ENCODE results near the gene EVC2. TPM values are rescaled to one million over a fixed set of nuclear protein-coding genes. Genes with fewer than 3 reads are reported as not detected.

EVC2 gene
- total and polyA plus RNA-seq, 10 of the 15 experiments (the other 5 are each of a cell fraction or from before 2014, with no cell fraction given), result 0.34 to 10.4 (median 5.6) TPM

DNA sequence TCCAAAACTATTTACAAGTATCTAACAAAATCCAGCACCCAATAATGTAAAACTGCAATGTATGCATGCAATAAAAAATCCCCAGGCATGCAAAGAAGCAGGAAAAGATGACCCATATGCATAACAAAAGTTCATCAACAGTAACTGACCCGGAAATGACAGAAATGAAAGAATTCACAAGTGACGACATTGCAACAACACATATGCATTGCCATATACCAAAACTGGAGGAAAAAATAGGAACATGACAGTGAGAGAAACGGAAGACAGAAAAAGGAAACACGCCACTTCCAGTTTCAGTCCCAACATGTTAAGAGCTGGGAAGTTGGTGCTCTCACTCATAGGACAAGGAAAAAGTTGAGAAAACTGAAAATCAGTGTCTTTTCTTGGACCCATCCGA, 154.6 kb downstream of the EVC2 start (continued):
- TF ChIP-seq, protein P1, sequence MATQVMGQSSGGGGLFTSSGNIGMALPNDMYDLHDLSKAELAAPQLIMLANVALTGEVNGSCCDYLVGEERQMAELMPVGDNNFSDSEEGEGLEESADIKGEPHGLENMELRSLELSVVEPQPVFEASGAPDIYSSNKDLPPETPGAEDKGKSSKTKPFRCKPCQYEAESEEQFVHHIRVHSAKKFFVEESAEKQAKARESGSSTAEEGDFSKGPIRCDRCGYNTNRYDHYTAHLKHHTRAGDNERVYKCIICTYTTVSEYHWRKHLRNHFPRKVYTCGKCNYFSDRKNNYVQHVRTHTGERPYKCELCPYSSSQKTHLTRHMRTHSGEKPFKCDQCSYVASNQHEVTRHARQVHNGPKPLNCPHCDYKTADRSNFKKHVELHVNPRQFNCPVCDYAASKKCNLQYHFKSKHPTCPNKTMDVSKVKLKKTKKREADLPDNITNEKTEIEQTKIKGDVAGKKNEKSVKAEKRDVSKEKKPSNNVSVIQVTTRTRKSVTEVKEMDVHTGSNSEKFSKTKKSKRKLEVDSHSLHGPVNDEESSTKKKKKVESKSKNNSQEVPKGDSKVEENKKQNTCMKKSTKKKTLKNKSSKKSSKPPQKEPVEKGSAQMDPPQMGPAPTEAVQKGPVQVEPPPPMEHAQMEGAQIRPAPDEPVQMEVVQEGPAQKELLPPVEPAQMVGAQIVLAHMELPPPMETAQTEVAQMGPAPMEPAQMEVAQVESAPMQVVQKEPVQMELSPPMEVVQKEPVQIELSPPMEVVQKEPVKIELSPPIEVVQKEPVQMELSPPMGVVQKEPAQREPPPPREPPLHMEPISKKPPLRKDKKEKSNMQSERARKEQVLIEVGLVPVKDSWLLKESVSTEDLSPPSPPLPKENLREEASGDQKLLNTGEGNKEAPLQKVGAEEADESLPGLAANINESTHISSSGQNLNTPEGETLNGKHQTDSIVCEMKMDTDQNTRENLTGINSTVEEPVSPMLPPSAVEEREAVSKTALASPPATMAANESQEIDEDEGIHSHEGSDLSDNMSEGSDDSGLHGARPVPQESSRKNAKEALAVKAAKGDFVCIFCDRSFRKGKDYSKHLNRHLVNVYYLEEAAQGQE (IDR thresholded peaks at IDR 0.05; ENCODE audit: low read depth, low read length), result no peak

- CTCF ChIA-PET, result no interaction called here
- RAD21 ChIA-PET (ENCODE audit: unreplicated experiment), result no interaction called here
- Histone ChIP-seq H3K27me3 (replicated peaks in 1 of 2; ENCODE audit: control insufficient read depth in 2 of 2, insufficient read depth in 2 of 2, low read length in 1 of 2) (no peaks in the 10 kb centered on the region), H3K27ac (ENCODE audit: control insufficient read depth, insufficient read depth) (no peak overlapping the region), H3K9ac (ENCODE audit: control insufficient read depth, insufficient read depth, low read length) (no peak overlapping the region), H3K4me3 (no peak overlapping the region), H4K20me1 (ENCODE audit: control insufficient read depth, insufficient read depth) (no peaks in the 10 kb centered on the region), H2AFZ (ENCODE audit: control insufficient read depth, low read depth, low read length) (no peak overlapping the region), H3K36me3 (ENCODE audit: control insufficient read depth in 2 of 2, insufficient read depth in 2 of 2, low read length in 1 of 2) (no peaks in the 10 kb centered on the region), H3K4me1 (ENCODE audit: control insufficient read depth, insufficient read depth, low read length) (no peaks in the 10 kb centered on the region), H3K9me3 (replicated peaks; ENCODE audit: control insufficient read depth, insufficient read depth, low read length) (no peaks in the 10 kb centered on the region; the same call in 2 of the 3 replicates), H3K4me2 (ENCODE audit: control insufficient read depth, insufficient read depth) (no peak overlapping the region), H3K79me2 (ENCODE audit: control insufficient read depth, insufficient read depth, low read length) (no peaks in the 10 kb centered on the region)
- DNase-seq (ENCODE audit: low read depth, low spot score) (no peak), FAIRE-seq (no peak), ATAC-seq (no peak)
- intact Hi-C loops (cut with micrococcal nuclease; ENCODE audit: unreplicated experiment) (no loop called here), in situ Hi-C loops (cut with MboI) (no loop called here)
- SMC1A ChIA-PET (ENCODE audit: uncharacterized antibody, unreplicated experiment), result no interaction called here
- no TSS peak for BruUV-seq (replicated peaks)
- TF ChIP-seq TAF1 (IDR thresholded peaks at IDR 0.05; ENCODE audit: borderline replicate concordance, low read depth, low read length) (no peak), SRF (IDR thresholded peaks at IDR 0.05; ENCODE audit: low read depth in 2 of 2, low read length in 2 of 2) (no peak), TBL1XR1 (IDR thresholded peaks at IDR 0.05; ENCODE audit: low read depth, low read length) (no peak), PAX8 (IDR thresholded peaks at IDR 0.05) (no peak), ASH2L (IDR thresholded peaks at IDR 0.05; ENCODE audit: borderline replicate concordance, low read depth) (no peak), NR2F1 (conservative IDR thresholded peaks at IDR 0.05) (no peak), SP1 (IDR thresholded peaks at IDR 0.05; ENCODE audit: low read depth, low read length) (no peak), CTCF (IDR thresholded peaks at IDR 0.05 in 2 of 3, conservative IDR thresholded peaks at IDR 0.05 in 1 of 3; ENCODE audit: control insufficient read depth in 2 of 3, extremely low read depth in 1 of 3, insufficient read depth in 1 of 3, low read depth in 3 of 3, low read length in 3 of 3) (no peak), SIX5 (IDR thresholded peaks at IDR 0.05; ENCODE audit: low read depth, low read length, severe bottlenecking) (no peak), ZBTB33 (IDR thresholded peaks at IDR 0.05) (no peak), ZSCAN29 (IDR thresholded peaks at IDR 0.05) (no peak), HDAC2 (IDR thresholded peaks at IDR 0.05) (no peak), PAX5 (IDR thresholded peaks at IDR 0.05; ENCODE audit: borderline replicate concordance, low read depth, low read length) (no peak), RBBP5 (conservative IDR thresholded peaks at IDR 0.05) (no peak)
- TF ChIP-seq, protein P2, sequence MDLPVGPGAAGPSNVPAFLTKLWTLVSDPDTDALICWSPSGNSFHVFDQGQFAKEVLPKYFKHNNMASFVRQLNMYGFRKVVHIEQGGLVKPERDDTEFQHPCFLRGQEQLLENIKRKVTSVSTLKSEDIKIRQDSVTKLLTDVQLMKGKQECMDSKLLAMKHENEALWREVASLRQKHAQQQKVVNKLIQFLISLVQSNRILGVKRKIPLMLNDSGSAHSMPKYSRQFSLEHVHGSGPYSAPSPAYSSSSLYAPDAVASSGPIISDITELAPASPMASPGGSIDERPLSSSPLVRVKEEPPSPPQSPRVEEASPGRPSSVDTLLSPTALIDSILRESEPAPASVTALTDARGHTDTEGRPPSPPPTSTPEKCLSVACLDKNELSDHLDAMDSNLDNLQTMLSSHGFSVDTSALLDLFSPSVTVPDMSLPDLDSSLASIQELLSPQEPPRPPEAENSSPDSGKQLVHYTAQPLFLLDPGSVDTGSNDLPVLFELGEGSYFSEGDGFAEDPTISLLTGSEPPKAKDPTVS (IDR thresholded peaks at IDR 0.05; ENCODE audit: low read depth, low read length), result no peak
- POLR2A ChIA-PET, result no interaction called here
- WGBS (ENCODE audit: insufficient coverage, insufficient replicate concordance, low lambda C conversion rate, missing lambda C conversion rate), result 35% methylated on average over 3 of the region's 3 CpGs
Measured at GRCh38 chr4:5552451-5552850, 155.9 kb downstream of the EVC2 start.

All from GM12878 (cell line).